ENCODE results near the gene STAG1. TPM values are rescaled to one million over a fixed set of nuclear protein-coding genes. Genes with fewer than 3 reads are reported as not detected.
"Not testable (repeated sequence)": the region's sequence is repeated elsewhere in the genome, so short reads cannot be mapped to it uniquely, and the experiment has no call there.

The STAG1 gene
- total RNA-seq, 1 donor from 2014 or later = 57.1 TPM

GRCh38 chr3:136644212-136644611 is 108.0 kb downstream of the STAG1 start:
- POLR2A ChIA-PET = no interaction called here
- ATAC-seq (ENCODE audit: low read depth) (no peak), DNase-seq (no peak)
- no peak for TF ChIP-seq CTCF (IDR thresholded peaks at IDR 0.05)
- H3K36me3 Mint-ChIP-seq (ENCODE audit: low read depth) = no peaks in the 10 kb centered on the region
- intact Hi-C loops (cut with micrococcal nuclease) = no loop called here
- H3K27ac Mint-ChIP-seq = no peak overlapping the region
- no peaks in the 10 kb centered on the region for H3K9me3 Mint-ChIP-seq
- H3K4me3 Mint-ChIP-seq = no peak overlapping the region
- no peaks in the 10 kb centered on the region for H3K27me3 Mint-ChIP-seq
- CTCF ChIA-PET = no interaction called here
- H3K4me1 Mint-ChIP-seq = peaks cover 50% of the 10 kb centered on the region

GRCh38 chr3:136643380-136643779 is 108.8 kb downstream of the STAG1 start:
- POLR2A ChIA-PET; H3K36me3 Mint-ChIP-seq (ENCODE audit: low read depth); CTCF ChIA-PET; H3K27ac Mint-ChIP-seq; H3K27me3 Mint-ChIP-seq; intact Hi-C loops (cut with micrococcal nuclease); H3K4me3 Mint-ChIP-seq; ATAC-seq (ENCODE audit: low read depth); DNase-seq; H3K9me3 Mint-ChIP-seq: not testable (repeated sequence)
- peaks cover 46% of the 10 kb centered on the region for H3K4me1 Mint-ChIP-seq

- no peak overlapping the region for H3K27ac Mint-ChIP-seq
- H3K9me3 Mint-ChIP-seq = no peaks in the 10 kb centered on the region
- no peaks in the 10 kb centered on the region for H3K27me3 Mint-ChIP-seq
- H3K36me3 Mint-ChIP-seq (ENCODE audit: low read depth) = peaks cover 2% of the 10 kb centered on the region
- no peak for TF ChIP-seq CTCF (IDR thresholded peaks at IDR 0.05)
- ChIA-PET CTCF (no interaction called here), POLR2A (no interaction called here)
- ATAC-seq (ENCODE audit: low read depth) (no peak), DNase-seq (no peak)
- intact Hi-C loops (cut with micrococcal nuclease) = no loop called here
- H3K4me3 Mint-ChIP-seq = no peak overlapping the region
- peaks cover 40% of the 10 kb centered on the region for H3K4me1 Mint-ChIP-seq
These were observed 109.5 kb downstream of the STAG1 start for GRCh38 chr3:136642711-136643110.

GRCh38 chr3:136639069-136639468 is 113.1 kb downstream of the STAG1 start:
- ATAC-seq (ENCODE audit: low read depth) (no peak), DNase-seq (no peak)
- Mint-ChIP-seq H3K27ac (no peak overlapping the region), H3K4me3 (no peak overlapping the region), H3K4me1 (peaks cover 39% of the 10 kb centered on the region), H3K36me3 (ENCODE audit: low read depth) (peaks cover 5% of the 10 kb centered on the region), H3K9me3 (peaks cover 2% of the 10 kb centered on the region), H3K27me3 (no peaks in the 10 kb centered on the region)
- intact Hi-C loops (cut with micrococcal nuclease) = no loop called here
- POLR2A ChIA-PET = no interaction called here
- TF ChIP-seq CTCF (IDR thresholded peaks at IDR 0.05) = no peak
- CTCF ChIA-PET = no interaction called here

GRCh38 chr3:136637176-136637575 is 115.0 kb downstream of the STAG1 start:
- ATAC-seq (ENCODE audit: low read depth) = no peak
- H3K36me3 Mint-ChIP-seq (ENCODE audit: low read depth) = peaks cover 5% of the 10 kb centered on the region
- no peak for TF ChIP-seq CTCF (IDR thresholded peaks at IDR 0.05)
- H3K27me3 Mint-ChIP-seq = no peaks in the 10 kb centered on the region
- ChIA-PET CTCF (no interaction called here), POLR2A (no interaction called here)
- intact Hi-C loops (cut with micrococcal nuclease) = no loop called here
- peaks cover 2% of the 10 kb centered on the region for H3K9me3 Mint-ChIP-seq
- H3K4me1 Mint-ChIP-seq = peaks cover 46% of the 10 kb centered on the region
- H3K4me3 Mint-ChIP-seq = no peak overlapping the region
- DNase-seq = no peak
- H3K27ac Mint-ChIP-seq = no peak overlapping the region

- H3K36me3 Mint-ChIP-seq (ENCODE audit: low read depth) = peaks cover 10% of the 10 kb centered on the region
- H3K4me3 Mint-ChIP-seq = no peak overlapping the region
- POLR2A ChIA-PET = no interaction called here
These were observed 117.4 kb downstream of the STAG1 start for GRCh38 chr3:136634821-136635220.

More at GRCh38 chr3:136634821-136635220, 117.4 kb downstream of the STAG1 start:
- peaks cover 2% of the 10 kb centered on the region for H3K9me3 Mint-ChIP-seq
- H3K27me3 Mint-ChIP-seq = no peaks in the 10 kb centered on the region
- DNase-seq (no peak), ATAC-seq (ENCODE audit: low read depth) (no peak)
- peaks cover 50% of the 10 kb centered on the region for H3K4me1 Mint-ChIP-seq
- no peak for TF ChIP-seq CTCF (IDR thresholded peaks at IDR 0.05)
- CTCF ChIA-PET = no interaction called here
- no peak overlapping the region for H3K27ac Mint-ChIP-seq
- intact Hi-C loops (cut with micrococcal nuclease) = loop anchor here (2.0 kb wide), 1 partner anchor 16 kb away; no protein-coding TSS in a partner anchor

Measured in activated B cell treated with CpG ODN at 0.5 μM for 24 hours (primary cell).